K562 (cell line): ENCODE measurements around the gene FBL. TPM values are rescaled to one million over a fixed set of nuclear protein-coding genes. Genes with fewer than 3 reads are reported as not detected.

Experiments used
- ATAC-seq: fragments of 200-7000 bp; cut with Tn5 transposase; 3 replicates; pipeline ENCODE4 v1.9.1; 2020; ENCODE audit warnings: moderate library complexity
- BruUV-seq: library from RNA; stranded (reverse); fragments of 400-500 nt; replicated peaks from 2 replicates; lab custom pipeline; 2021; lab: Mats Ljungman, UMichigan
- CTCF ChIA-PET: fragments of 300-600 bp; formaldehyde crosslinking; extraction: SDS; loops from one replicate; lab custom pipeline; 2021; ENCODE audit warnings: low intra/inter-chr PET ratio; lab: Yijun Ruan, JAX
- POLR2A ChIA-PET: fragments of 300-600, 350-650 bp; sonication (Branson Sonifier 250); formaldehyde crosslinking; extraction: SDS; loops from one replicate; lab custom pipeline; 2021; ENCODE audit warnings: antibody characterized with exemption, inconsistent platforms; lab: Yijun Ruan, JAX
- DNase-seq, 4 experiments: peaks; one replicate each; pipeline versions ENCODE4 v3.0.0 to v3.0.0-alpha.2; 2011 to 2018; ENCODE audit warnings: low spot score in 3 of 4, mixed read lengths in 3 of 4; ENCODE audit errors: extremely low read depth in 1 of 4
- FAIRE-seq: peaks from 2 replicates; lab custom pipeline; 2011; peaks lifted over from hg19 to GRCh38; lab: Jason Lieb, UNC
- H2AFZ ChIP-seq: 2 replicates; pipeline ENCODE4 v1.6.0; 2011; ENCODE audit warnings: low read depth, low read length, control low read depth, inconsistent platforms
- H3K27ac ChIP-seq: fragments of 200-600 bp; 3 replicates; pipeline ENCODE4 v1.8.0; 2011; ENCODE audit warnings: low read depth, mild to moderate bottlenecking, control low read depth, inconsistent platforms, low read length, moderate library complexity, mixed read lengths; ENCODE audit errors: extremely low read depth
- H3K27me3 ChIP-seq, 2 experiments: fragments of 300-600 bp in 1 of 2; 2 replicates in 1 of 2; 3 replicates in 1 of 2; pipeline versions ENCODE4 v1.6.0 to v1.8.0; 2011; ENCODE audit warnings: inconsistent platforms in 2 of 2, low read length in 2 of 2, mild to moderate bottlenecking in 1 of 2, mixed read lengths in 1 of 2, moderate library complexity in 1 of 2; ENCODE audit not compliant: control insufficient read depth in 2 of 2, insufficient read depth in 2 of 2
- H3K36me3 ChIP-seq: fragments of 300-600 bp; 3 replicates; pipeline ENCODE4 v1.8.0; 2011; ENCODE audit warnings: mild to moderate bottlenecking, low read length, inconsistent platforms; ENCODE audit not compliant: control insufficient read depth, insufficient read depth
- H3K4me1 ChIP-seq, 2 experiments: fragments of 200-600 bp in 1 of 2; replicated peaks in 1 of 2; 2 replicates in 1 of 2; 3 replicates in 1 of 2; pipeline versions ENCODE4 v1.5.1 to v1.8.0; 2011; ENCODE audit warnings: inconsistent platforms in 2 of 2, low read length in 2 of 2, mild to moderate bottlenecking in 1 of 2, mixed read lengths in 1 of 2, moderate library complexity in 1 of 2; ENCODE audit not compliant: control insufficient read depth in 2 of 2, insufficient read depth in 2 of 2
- H3K4me2 ChIP-seq: 2 replicates; pipeline ENCODE4 v1.6.1; 2011; ENCODE audit warnings: low read length, control low read depth, inconsistent platforms, mixed read lengths; ENCODE audit not compliant: insufficient read depth
- H3K4me3 ChIP-seq: fragments of 200-600 bp; sonication (generic), shearing (Covaris generic); 2 replicates; pipeline ENCODE4 v1.5.1; 2016; ENCODE audit warnings: control low read depth, inconsistent platforms
- H3K79me2 ChIP-seq: fragments of 200-600 bp; 3 replicates; pipeline ENCODE4 v1.8.0; 2011; ENCODE audit warnings: low read length, inconsistent platforms; ENCODE audit not compliant: control insufficient read depth, insufficient read depth
- H3K9ac ChIP-seq, 2 experiments: 2 replicates each; pipeline versions ENCODE4 v1.6.0 to v1.6.1; 2011; ENCODE audit warnings: low read depth in 2 of 2, low read length in 2 of 2, control low read depth in 1 of 2, inconsistent platforms in 1 of 2, mild to moderate bottlenecking in 1 of 2, mixed read lengths in 1 of 2; ENCODE audit not compliant: insufficient read depth in 1 of 2
- H3K9me1 ChIP-seq: one replicate; pipeline ENCODE4 v1.6.0; 2011; ENCODE audit warnings: inconsistent platforms, mild to moderate bottlenecking, low read length, moderate library complexity; ENCODE audit not compliant: control insufficient read depth, insufficient read depth
- H3K9me3 ChIP-seq: replicated peaks from 2 replicates; pipeline ENCODE4 v1.5.1; 2011; ENCODE audit warnings: low read depth, low read length, inconsistent platforms; ENCODE audit not compliant: control insufficient read depth, insufficient read depth
- H4K20me1 ChIP-seq: replicated peaks from 2 replicates; pipeline ENCODE4 v1.6.1; 2011; ENCODE audit warnings: low read length, inconsistent platforms, mixed read lengths; ENCODE audit not compliant: control insufficient read depth, insufficient read depth
- CHD1 ChIP-seq: fragments of 200-600 bp; sonication (generic); IDR thresholded peaks from one replicate; pipeline ENCODE4 v1.6.1; 2012; ENCODE audit warnings: mild to moderate bottlenecking, moderate library complexity, low read length, inconsistent platforms
- ELF1 ChIP-seq: fragments of 200-800 bp; sonication (Bioruptor generic); IDR thresholded peaks from 2 replicates; pipeline ENCODE4 v1.6.1; 2016; ENCODE audit warnings: missing genetic modification characterization, missing compliant biosample characterization
- ERF ChIP-seq: fragments of 450-650 bp; formaldehyde crosslinking; IDR thresholded peaks from 2 replicates; pipeline ENCODE4 v1.4.0; 2020; ENCODE audit warnings: mild to moderate bottlenecking, mixed read lengths
- ETV5 ChIP-seq: sonication (generic); formaldehyde crosslinking; IDR thresholded peaks from 2 replicates; pipeline ENCODE4 v1.4.0; 2020; ENCODE audit warnings: low read depth, mild to moderate bottlenecking, missing genetic modification reagents
- GATAD2B ChIP-seq: fragments of 450-650 bp; IDR thresholded peaks from 2 replicates; pipeline ENCODE4 v1.6.1; 2017; ENCODE audit warnings: mild to moderate bottlenecking, borderline replicate concordance
- GTF2F1 ChIP-seq: IDR thresholded peaks from 2 replicates; pipeline ENCODE4 v1.6.1; 2011; ENCODE audit warnings: low read depth, low read length, improper control_type of control experiment
- HMG20B ChIP-seq: fragments of 250-450 bp; sonication (Bioruptor Pico); IDR thresholded peaks from 2 replicates; pipeline ENCODE4 v1.5.0; 2021; ENCODE audit warnings: mild to moderate bottlenecking
- HNRNPK ChIP-seq: fragments of 200-400 bp; formaldehyde crosslinking; IDR thresholded peaks from one replicate; pipeline ENCODE4 v1.6.1; 2018; ENCODE audit warnings: mild to moderate bottlenecking, low read depth, low read length; ENCODE audit not compliant: poor library complexity, severe bottlenecking
- NELFE ChIP-seq: IDR thresholded peaks from 2 replicates; pipeline ENCODE4 v1.6.1; 2011; ENCODE audit warnings: mild to moderate bottlenecking; ENCODE audit not compliant: insufficient read depth, insufficient read length
- NFYB ChIP-seq: IDR thresholded peaks from 2 replicates; pipeline ENCODE4 v1.6.1; 2011; ENCODE audit warnings: mild to moderate bottlenecking, moderate library complexity; ENCODE audit not compliant: insufficient read length; ENCODE audit errors: extremely low read depth
- PATZ1 ChIP-seq: fragments of 250-450 bp; sonication (Bioruptor Pico); IDR thresholded peaks from 2 replicates; pipeline ENCODE4 v1.5.0; 2020; ENCODE audit warnings: mild to moderate bottlenecking, borderline replicate concordance
- SRSF7 ChIP-seq: fragments of 200-400 bp; formaldehyde crosslinking; optimal IDR thresholded peaks from 2 replicates; pipeline ENCODE3; 2017; ENCODE audit warnings: mild to moderate bottlenecking, low read depth, low read length
- THAP7 ChIP-seq: fragments of 250-450 bp; sonication (Bioruptor Pico); IDR thresholded peaks from 2 replicates; pipeline ENCODE4 v1.5.0; 2021
- ZNF551 ChIP-seq: fragments of 250-450 bp; sonication (Bioruptor Pico); IDR thresholded peaks from 2 replicates; pipeline ENCODE4 v1.5.0; 2021; ENCODE audit warnings: mild to moderate bottlenecking, moderate library complexity
- WGBS: fragments of 100-300 bp; shearing (Covaris generic); methylation state at CpG from one replicate; pipeline ENCODE4 v1.1.6; 2016; ENCODE audit warnings: low coverage, mixed read lengths; ENCODE audit not compliant: insufficient coverage; ENCODE audit errors: missing lambda C conversion rate; 5-methylcytosine and 5-hydroxymethylcytosine counted together
- in situ Hi-C: fragments of 300-500 bp; cut with MboI; formaldehyde crosslinking; loops from 4 replicates; pipeline ENCODE4 v1.15.0; 2018; ENCODE audit warnings: inconsistent platforms, mixed read lengths
- intact Hi-C: fragments of 100-400 bp; cut with micrococcal nuclease; formaldehyde crosslinking; loops from 2 replicates; pipeline ENCODE4 v1.14.2; 2022
- polyA plus RNA-seq, 8 experiments: library from polyadenylated mRNA; depleted of rRNA in 4 of 8; stranded (reverse) in 5 of 8; unstranded in 3 of 8; fragments of >200 nt; fragmentation: Nextera tagmentation in 2 of 8; fragmentation: Illumina TruSeq in 1 of 8; extraction: Ambion mirVana in 2 of 8; extraction: Trizol in 1 of 8; gene quantifications; 2 replicates each; pipeline versions ENCODE4 v1.2.1 to v1.2.3, GENCODE V29; 2011 to 2014; ENCODE audit warnings: inconsistent platforms in 1 of 8, missing spikeins in 1 of 8
- total RNA-seq, 7 experiments: library from RNA; depleted of rRNA in 6 of 7; stranded (reverse); fragments of >200 nt in 6 of 7; fragmentation: Illumina TruSeq in 2 of 7; extraction: Trizol in 2 of 7; gene quantifications; 2 replicates each; pipeline versions ENCODE4 v1.2.1 to v1.2.3, GENCODE V29; 2011 to 2021; ENCODE audit warnings: low replicate concordance in 1 of 7

FBL gene
- total and polyA plus RNA-seq, 9 of the 15 experiments (the other 6 are each of a cell fraction or from before 2014, with no cell fraction given) = 201 to 1,696 (median 696) TPM

DNA sequence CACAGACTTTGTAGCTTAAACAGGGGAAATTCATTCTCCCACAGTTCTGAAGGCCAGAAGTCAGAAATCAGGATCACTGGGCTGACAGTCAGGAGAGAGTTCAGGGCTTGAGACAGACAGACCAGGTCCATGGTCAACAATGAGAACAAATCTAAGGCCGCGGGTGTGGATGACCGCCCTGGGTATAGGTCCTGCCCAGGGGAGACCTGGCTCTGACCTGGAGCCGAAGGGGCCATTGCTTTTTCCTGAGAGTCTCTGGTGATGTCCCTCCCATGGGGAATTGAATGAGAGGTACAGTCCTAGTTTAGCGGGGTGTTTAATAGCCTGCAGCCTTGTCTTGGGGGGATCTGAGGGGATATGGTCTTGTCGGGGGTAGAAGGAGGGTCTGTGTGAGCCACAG lies 25.2 kb upstream of the FBL start:
- H4K20me1 ChIP-seq = no peaks in the 10 kb centered on the region; the same call in 1 of the 2 replicates
- no peak overlapping the region for H3K9ac ChIP-seq
- BruUV-seq = no TSS peak
- H3K79me2 ChIP-seq = no peaks in the 10 kb centered on the region
- FAIRE-seq = no peak
- no peaks in the 10 kb centered on the region for H3K9me3 ChIP-seq
- ChIA-PET POLR2A (no interaction called here), CTCF (no interaction called here)
- peaks cover 0 to 21% of the 10 kb centered on the region in 2 experiments; a peak in 2 of 5 replicates for H3K4me1 ChIP-seq
- DNase-seq = no peak
- no peak overlapping the region for H2AFZ ChIP-seq
- H3K4me3 ChIP-seq = no peak overlapping the region
- H3K4me2 ChIP-seq = no peak overlapping the region
- intact Hi-C loops (no loop called here), in situ Hi-C loops (no loop called here)
- no peak overlapping the region for H3K27ac ChIP-seq
- peaks cover 18 to 63% of the 10 kb centered on the region in 2 experiments for H3K27me3 ChIP-seq
- 7% methylated on average over 6 of the region's 6 CpGs for WGBS
- no peak for ATAC-seq
- H3K36me3 ChIP-seq = no peaks in the 10 kb centered on the region
- H3K9me1 ChIP-seq = peaks cover 3% of the 10 kb centered on the region
- no peak for TF ChIP-seq ETV5 (CRISPR knock-in tag)
- TF ChIP-seq HMG20B (CRISPR knock-in tag) = no peak
- no peak for TF ChIP-seq ELF1 (tag)
- TF ChIP-seq CHD1 = no peak
- no peak for TF ChIP-seq ERF (CRISPR knock-in tag)
- no peak for TF ChIP-seq ZNF551 (CRISPR knock-in tag)
- TF ChIP-seq THAP7 (CRISPR knock-in tag) = no peak
- TF ChIP-seq NELFE = no peak
- TF ChIP-seq GTF2F1 = no peak
- no peak for TF ChIP-seq HNRNPK
- no peak for TF ChIP-seq SRSF7
- no peak for TF ChIP-seq NFYB
- TF ChIP-seq PATZ1 (CRISPR knock-in tag) = no peak
- no peak for TF ChIP-seq GATAD2B
